Measurements from ENCODE around the gene SLC66A2.

Gene SLC66A2

DNA sequence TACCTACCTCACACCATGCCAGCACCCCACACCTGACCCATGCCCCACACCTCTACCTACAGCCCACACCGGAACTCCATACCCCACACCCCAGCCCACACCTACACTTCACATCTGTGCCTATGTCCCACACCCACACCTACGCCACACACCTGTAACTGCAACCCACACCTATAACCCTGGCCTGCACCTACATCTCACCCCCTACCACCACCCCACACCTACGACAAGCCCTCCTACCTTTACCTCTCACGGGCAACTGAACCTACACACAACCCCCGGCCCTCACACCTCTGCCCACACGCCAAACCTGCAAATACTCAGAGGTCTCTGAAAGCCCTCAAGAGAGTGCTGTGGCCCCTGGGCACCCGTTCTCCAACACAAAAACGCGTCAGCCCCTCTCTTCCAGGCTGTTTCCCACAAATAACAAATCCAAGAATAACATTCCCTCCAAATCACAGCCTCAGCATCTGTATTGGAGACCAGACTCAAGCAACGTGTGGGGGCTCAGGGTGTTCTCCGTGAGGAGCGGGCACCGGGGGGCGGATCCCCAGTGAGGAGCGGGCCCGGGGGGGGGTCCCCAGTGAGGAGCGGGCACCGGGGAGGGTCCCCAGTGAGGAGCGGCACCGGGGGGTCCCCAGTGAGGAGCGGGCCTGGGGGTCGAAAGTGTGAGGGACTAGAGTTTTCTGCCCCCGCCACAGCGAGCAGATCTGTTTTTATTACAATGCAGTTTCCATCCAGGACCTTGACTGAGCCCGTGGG lies 33.4 kb downstream of the SLC66A2 start:
- no peak for DNase-seq (ENCODE audit: low spot score)

DNA sequence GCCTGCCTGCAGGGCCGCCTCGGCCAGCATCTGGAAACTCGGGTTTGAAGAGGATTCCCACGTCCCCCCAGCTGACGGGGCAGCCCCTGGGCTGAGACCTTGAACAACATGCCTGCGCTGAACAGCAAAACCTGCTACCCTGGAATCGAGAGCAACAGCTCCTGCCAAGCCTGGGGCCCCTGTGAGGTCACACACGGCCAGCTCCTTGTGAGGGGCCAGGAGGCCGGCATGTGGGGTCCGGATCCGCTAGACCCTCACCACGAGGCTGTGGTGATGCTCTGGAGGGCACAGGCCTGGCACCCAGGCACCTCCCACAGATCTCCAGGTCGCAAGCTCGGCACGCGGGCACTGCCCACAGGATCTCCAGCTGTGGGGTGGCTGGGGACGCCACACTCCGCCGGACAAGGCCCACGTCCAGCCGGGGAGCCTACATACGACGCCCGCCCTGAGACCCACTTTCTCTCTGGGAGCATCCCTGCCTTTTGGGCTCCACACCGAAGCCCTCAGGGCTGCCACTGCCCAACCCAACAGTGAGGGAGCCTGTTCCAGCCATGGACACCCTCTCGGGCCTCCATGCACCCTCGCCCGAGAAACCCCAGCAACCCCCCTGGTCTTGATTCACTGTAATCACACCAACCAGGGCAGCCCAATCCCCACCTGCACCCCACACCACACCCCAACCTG lies 34.1 kb downstream of the SLC66A2 start:
- no peak for DNase-seq (ENCODE audit: low spot score)

DNA sequence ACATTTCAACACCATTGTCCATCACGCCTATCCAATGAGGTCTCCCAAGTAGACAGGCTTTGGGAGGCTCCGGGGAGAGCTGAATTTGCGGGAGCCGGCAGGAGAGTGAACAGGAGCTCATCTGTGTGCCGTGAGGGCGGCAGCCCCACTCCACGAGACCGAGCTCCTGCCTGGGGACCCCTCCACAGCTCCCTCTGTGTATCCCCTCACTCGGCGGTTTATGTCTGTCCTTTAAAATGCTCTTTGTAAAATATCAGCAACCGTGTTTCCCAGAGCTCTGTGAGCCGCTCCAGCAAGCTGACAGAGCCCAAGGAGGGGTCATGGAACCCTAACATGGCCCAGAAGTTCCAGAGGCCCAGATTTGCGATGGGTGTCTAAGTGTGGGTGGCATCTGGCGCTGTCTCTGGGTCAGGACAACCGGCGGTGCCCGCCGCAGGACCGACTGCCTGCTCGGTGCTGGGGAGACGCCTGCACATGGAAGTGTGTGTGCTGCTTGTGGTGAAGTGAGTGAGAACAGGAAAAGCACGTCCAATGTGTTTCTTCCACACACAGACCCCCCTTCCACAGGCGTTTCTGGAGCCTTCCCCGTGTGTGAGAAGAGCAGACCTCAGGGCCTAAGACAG lies 34.8 kb downstream of the SLC66A2 start:
- no peak for DNase-seq (ENCODE audit: low spot score)

DNA sequence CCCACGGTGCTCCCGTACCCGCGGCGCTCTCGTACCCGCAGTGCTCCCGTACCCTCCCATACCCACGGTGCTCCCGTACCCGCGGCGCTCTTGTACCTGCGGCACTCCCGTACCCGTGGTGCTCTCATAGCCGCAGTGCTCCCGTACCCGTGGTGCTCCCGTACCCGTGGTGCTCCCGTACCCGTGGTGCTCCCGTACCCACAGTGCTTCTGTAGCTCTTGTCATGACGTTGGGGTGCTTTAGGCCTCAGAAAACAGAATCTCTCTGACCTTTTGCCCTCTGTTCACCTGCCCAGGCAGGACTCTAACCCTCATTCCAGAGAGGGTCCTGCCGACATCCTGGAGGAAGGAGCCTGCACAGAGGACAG lies 35.3 kb downstream of the SLC66A2 start:
- DNase-seq (ENCODE audit: low spot score): no peak

DNA sequence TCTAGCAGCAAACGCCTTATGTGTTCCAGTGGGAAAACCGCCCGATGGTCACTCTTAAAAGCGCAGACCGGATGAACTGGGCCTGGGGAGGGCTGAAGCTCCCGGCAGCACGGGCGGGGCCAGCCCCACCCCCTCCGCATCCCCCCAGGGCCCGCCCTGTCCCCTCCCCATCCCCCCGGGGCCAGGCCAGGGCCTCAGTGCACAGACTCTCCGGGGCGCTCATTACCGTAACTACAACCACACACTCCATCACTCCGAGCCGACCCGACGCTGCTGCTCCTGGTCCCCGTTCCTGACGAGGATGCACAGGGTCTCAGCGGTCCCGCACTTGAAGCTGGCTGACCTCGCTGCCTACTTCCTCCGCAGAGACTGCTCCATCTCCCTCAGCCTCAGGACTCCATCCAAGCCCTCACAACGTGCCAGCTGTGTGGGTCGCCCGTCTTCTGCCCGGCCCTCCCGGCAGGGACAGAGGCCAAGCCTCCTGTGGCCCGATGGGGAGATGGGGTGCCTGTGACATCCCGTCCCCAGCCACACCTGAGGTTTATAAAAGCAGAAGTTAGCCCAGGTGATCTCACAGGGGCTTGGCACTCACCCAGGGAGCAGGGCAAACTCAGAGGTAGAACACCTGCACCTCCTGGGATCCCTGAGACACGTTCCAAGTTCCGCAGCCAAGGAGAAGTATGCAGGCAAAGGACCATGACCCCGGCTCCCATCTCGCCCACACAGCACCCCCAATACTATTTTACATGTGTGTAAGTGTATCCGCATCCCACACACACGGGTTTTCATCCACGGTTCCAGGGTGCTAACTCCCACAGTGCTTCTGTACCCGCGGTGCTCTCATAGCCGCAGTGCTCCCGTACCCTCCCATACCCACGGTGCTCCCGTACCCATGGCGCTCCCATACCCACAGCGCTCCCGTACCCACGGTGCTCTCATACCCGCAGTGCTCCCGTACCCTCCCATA lies 36.0 kb downstream of the SLC66A2 start:
- no peak for DNase-seq (ENCODE audit: low spot score)

DNA sequence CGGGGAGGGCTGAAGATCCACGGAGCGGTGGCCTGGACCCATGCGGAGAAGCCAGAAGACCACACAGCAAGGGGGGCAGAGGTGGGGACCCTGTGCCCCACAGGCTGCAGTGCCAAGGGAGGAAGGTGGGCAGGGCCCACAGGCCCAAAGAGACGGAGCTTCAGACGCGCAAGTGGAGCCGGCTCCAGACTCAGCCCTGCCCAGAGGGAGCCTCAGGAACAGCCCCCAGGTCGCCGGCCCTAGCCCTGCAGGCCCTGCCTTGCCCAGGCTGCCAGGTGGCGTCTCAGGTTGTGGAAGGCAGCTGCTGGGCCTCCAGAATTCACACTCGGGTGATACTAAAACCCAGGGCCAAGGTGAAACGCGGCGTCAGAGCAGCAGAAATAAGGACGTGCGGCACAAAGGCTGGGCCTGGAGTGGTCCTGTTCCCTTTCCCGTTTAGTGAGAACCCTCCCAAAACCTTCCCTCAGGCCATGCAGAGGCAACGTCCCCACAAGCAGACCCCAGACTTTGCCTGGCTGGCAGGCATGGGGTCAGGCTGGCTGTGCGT lies 36.8 kb downstream of the SLC66A2 start:
- no peak for DNase-seq (ENCODE audit: low spot score)

DNA sequence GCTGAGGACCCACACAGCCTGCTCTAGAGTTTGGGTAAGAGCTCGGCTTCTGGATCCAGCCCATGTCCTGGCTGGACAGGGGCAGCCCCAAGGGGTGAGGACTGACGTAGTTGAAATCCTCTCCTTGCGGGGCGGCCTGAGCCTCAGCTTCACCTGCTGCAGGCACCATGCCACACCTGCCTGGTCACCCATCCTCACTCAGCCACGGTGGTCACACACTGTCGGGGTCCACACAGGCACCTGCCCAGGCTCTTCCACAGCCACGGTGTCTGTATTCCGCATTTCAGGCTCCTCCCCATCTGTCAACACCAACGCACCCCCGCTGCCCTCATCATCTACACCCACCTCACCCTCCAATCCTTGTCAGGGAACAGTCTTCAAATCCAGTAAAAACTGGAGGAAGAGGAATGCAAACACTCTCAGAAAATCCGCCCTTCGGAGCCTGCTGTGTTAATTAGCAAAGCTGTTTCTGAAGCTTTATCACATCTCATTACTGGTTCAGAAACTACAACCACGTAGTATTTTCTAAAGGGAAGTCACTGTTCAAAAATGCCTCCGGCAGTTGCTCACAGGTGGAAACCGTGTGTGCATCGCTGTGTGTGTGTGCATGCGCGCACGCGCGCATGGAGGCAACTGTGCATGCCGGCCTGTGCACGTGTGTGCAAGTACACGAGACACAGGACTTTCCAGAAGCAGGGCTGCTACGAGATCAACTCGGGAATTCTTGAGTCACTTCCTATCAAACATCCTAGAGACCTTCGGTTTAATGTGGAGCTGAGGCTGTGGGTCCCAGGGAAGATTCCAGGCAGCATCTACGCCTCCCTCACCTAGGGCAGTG lies 38.2 kb downstream of the SLC66A2 start:
- DNase-seq (ENCODE audit: low spot score): no peak

DNA sequence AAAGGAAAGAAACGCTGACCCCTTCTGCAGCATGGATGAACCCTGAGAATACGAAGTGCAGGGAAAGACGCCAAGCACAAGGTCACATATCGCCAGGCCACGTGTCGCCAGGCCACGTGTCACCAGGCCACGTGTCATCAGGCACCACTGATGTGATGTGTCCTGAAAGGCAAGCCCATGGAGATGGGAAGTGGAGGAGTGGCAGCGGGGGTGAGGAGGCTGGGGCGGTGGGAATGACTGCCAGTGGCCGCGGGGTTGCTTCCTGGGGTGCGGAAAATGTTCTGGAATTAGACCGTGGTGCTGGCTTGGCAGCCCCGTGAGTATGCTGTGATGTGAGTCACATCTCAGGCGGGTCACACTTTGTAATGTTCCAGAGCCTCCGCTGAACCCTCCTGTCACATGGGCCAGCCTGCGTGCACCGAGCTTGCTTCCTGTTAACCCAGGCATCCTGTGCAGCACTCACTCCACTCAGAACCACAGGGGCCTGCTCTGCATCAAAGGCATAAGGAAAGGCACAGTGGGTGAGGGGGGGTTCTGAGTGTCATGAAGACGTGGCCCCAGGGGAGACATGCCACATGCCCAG lies 39.0 kb downstream of the SLC66A2 start:
- DNase-seq (ENCODE audit: low spot score): peak; percentile 3

DNA sequence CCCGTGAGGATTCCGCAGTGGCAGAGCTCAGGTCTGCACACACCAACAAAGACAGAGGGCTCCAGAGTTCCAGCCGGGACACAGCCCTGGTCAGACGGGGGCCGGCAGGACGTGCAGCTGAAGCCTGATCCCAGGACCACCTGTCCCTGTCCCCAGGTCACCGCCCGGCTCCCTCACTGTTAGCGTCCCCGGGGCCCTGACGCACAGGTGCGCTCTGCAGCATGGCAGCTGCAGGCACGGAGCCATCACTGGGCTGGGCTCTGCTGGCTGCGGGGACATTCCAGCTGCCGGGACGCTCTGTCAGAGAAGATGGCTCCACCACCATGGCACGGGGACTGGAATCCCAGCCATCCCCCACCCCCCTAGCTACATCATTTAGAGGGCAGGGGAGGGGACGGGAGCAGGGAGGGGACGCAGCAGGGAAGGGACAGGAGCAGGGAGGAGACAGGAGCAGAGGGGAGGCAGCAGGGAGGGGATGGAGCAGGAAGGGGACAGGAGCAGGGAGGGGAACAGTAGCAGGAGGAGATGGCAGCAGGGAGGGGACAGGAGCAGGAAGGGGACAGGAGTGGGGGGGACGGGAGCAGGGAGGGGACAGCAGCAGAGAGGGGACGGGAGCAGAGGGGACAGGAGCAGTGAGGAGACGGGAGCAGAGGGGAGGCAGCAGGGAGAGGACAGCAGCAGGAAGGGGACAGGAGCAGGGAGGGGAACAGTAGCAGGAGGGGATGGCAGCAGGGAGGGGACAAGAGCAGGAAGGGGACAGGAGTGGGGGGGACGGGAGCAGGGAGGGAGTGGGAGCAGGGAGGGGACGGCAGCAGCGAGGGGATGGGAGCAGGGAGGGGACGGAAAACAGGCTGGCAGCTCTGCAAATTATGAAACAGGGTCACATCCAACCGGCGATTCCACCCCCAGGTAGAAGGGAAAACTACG lies 39.8 kb downstream of the SLC66A2 start:
- DNase-seq (ENCODE audit: low spot score): no peak

DNA sequence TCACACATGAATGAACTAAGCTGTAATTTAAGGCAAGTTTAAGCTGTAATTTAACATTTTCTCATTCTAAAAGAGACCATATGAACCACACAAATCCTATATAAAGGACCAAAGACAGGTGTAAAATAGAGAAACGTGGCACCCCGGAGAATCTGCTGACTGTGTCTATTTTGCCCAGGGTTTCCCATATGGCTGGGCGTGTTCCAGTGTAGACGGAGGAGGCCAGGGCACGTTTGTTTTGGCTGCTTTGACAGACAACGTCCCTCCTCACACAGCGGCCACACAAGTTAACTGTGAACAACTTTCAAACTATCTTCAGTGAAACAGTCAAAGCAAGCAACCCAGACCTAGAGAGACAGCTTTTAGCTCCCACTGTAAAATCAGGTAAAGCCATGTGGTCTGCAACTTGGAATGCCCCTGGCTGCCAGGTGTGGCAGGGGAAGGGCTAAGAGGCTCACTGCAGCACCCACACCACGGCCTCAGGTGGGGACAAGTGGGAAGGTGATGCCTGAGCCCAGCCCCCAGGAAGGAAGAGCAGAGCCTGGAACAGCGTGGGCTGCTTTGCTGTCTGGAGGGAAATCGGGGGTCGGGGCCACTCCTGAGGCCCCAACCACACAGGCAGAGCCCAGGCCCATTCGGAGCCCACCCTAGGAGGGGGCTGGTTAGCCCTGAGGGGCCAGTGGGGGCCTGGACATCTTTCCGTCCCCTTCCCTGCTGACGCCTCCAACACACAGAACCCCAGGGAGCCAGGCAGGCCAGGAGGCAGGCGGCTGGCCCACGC lies 40.7 kb downstream of the SLC66A2 start:
- DNase-seq (ENCODE audit: low spot score): no peak

DNA sequence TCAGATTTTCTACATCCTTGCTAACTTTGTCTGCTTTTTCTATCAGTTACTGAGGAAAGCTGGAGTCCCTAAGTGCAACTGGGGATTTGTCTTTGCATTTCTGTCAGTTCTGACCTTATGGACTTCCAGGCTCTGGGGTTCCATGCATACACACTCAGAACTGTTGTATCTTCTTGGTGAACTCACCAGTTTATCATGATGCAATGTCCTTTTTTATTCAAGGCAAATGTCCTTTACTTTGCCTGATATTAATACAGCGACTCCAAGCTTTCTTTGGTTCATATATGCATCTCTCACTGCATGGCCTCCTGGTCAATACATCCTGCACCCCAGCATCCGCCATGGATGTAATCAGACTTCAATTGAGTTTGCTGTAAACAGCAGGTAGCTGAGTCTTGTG lies 44.7 kb downstream of the SLC66A2 start:
- DNase-seq (ENCODE audit: low spot score): no peak

DNA sequence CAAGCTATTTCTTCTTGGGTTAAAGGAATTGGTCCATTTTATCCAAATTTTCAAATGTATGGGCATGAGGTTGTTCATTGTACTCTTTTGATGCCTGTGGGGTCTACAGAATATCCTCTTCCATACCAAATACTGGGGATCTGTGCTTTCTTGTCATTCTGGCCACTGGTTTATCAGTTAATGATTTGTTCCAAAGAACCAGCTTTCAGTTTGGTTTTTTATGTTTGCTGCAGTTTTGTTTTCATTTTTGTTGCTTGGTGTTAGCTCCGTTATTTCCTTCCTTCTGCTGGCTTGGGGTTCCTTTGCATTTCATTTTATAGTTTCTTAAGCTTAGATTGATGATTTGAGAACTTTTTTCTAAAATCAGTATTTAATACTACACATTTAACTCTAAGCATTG lies 45.5 kb downstream of the SLC66A2 start:
- no peak for DNase-seq (ENCODE audit: low spot score)

DNA sequence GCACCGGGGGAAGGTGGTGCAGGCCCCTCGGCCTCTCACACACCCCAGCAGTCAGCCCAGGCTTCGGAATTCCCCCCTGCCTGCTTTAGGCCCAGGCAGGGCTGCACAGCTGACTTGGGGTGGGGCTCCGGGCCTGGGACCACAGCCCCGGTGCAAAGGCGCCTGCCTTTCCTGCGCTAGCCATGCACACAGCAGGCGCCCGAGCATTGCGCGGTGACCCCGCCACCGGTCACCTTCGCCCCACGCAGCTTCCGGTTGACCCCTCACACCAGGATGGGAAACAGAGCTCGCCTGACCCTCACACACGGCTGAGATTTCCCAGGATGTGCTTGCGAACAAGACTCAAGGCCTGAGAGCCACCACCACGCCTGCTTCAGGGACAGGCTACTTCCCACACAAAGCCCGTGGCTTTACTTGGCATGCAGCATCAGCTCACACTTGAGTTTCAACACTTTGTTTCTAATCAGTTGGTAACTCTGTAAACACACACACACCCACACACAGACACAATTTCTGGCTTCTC lies 46.0 kb downstream of the SLC66A2 start:
- DNase-seq (ENCODE audit: low spot score): no peak

DNA sequence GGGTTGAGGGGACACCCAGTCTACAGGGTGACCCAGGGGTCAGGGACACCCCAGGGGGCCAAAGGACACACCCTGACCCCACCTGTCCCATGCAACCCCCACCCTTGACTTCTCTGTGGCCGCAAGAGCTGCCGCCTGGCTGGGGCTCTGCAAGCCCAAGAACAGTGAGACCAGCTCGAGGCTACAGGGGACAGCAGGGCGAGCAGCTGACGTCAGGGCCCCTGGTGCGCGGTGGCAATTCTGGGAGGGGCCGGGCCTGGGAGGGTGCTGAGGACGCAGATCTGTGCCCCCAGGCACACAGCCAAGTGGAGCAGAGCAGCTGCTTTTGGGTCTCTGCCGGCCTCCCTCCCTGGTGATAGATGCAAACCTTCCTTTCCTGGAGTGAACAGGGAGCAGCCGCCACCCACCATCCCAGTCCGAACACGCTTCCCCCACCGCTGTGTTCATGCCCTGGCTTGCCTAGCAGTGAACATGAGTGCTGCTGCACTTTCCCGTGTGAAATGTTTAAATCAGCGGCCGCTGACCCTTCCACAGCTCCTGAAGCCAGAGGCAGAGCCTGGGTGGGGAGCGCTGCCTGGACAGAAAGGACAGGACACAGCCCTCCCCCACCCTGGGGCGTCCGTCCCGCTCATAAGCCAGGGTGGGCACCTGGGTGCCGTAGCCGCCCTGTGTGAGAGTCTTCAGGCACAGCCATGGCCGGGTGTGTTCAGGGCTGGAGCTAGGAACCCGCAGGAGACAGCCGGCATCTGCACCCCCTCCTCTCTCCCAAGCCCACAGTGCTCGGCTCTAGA lies 46.9 kb downstream of the SLC66A2 start:
- DNase-seq (ENCODE audit: low spot score): no peak

DNA sequence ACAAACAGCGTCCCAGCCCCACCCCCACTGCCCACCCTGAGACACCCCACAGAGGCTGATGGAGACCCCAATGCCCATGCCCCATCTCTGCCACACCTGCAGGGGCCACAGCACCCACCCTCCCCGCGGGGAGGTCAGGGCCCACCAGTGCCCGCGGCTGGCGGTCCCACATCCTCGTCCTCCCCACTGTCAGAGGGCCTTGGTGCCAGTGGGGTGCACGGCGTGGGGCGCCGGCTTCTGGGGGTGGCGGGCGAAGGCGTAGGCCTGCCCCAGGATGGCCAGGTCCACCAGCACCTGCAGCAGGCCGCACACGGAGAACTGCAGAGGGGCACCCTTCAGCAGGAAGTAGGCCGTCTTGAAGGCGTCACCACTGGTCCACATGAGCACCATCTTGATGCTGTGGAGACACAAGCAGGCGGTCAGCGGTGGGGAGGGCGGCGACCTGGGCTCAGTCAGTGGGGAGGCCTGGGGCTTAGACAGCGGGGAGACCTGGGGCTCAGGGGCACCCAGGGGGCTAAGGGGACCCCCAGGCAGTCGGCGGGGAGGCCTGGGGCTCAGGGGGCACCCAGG lies 47.6 kb downstream of the SLC66A2 start:
- no peak for DNase-seq (ENCODE audit: low spot score)

DNA sequence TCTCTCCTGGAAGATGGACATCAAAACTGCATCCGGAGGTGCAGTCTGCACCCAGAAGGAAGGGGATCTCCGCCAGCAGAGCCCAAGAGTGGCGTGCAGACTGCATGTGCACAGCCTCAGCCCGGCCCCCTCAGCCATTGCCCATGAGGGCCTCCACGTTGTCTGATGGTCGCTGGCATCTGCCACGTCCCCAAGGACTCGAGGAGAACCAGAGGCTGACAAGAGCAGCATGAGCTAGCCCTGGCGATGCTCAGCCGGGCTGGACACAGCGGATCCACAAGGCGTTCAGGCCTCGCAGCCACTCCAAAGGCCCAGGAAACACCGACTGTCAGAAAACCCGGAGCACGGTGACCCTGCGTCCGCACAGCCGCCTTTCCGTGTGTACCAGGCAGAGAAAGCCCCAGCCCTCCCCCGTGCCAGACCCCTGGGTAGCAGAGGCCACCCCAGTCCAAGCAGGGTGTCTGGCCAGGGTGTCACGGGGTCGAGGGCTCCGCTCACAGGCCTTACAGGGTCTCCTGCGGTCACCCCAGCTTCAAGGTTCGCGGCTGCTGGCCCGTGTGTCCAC lies 48.3 kb downstream of the SLC66A2 start:
- no peak for DNase-seq (ENCODE audit: low spot score)

DNA sequence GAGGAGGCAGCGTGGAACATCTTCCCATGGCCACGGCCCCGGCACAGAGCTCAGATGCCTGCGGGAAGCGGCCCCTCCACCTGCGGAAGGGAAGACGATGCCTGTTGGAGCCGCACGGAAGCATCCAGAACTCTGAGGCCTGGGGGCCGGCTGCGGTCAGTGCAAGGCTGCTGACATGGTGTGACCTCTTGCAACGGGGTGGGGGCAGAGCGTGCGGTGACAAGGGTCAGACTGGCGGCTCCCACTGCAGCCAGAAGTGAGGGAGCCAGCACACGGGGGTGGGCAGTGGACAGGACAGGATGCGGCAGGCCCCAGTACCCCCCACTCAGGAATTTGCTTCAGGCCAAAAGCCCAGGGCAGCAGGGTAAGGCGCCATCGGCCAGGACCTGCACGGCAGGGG lies 48.8 kb downstream of the SLC66A2 start:
- DNase-seq (ENCODE audit: low spot score): no peak

Data from CD4-positive, alpha-beta T cell treated with Interleukin-2 at 100 ng/mL for 4 hours (primary cell).